ENCODE measurements around the gene LDLRAD4.

LDLRAD4 gene

DNA sequence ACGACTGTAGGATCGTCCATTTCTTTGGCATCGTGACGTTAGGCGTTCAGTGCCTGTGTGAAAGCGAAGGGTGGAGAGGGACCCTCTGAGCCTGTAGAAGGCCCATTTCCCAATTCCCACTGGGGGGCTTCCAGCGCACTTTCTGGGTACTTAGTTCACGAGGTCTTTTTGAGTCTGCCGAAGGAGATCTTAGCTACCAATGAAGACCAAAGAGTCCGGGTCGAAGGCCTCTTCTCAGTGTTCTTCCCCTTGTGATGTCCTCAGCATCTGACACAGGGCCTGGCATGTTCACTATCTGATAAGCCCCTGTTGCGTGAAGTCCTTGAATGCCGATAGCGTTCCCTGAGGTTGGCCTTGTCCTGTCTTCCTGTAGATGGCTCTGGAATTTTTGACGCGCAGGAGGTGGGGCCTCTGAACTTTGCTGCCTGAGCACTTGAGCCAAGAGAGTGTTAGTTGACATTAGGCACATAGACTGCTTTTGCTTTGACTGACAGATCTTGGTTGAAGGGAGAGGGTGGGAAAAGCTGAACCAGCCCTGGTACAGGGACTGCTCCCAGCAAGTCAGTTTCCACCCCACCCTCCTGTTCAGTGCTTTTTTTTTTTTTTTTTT lies 52.8 kb downstream of the LDLRAD4 start:
- FAIRE-seq (no peak), DNase-seq (ENCODE audit: insufficient read length, low spot score) (no peak)
- TF ChIP-seq POLR2A (IDR thresholded peaks at IDR 0.05; ENCODE audit: low read depth, low read length), result no peak
- TF ChIP-seq PAX5 (IDR thresholded peaks at IDR 0.05; ENCODE audit: insufficient read depth, low read length, severe bottlenecking), result no peak
- TF ChIP-seq SPI1 (IDR thresholded peaks at IDR 0.05; ENCODE audit: low read depth, low read length), result no peak
- no peak for TF ChIP-seq POLR2AphosphoS5 (IDR thresholded peaks at IDR 0.05; ENCODE audit: low read depth, low read length)
- no peak for TF ChIP-seq TAF1 (IDR thresholded peaks at IDR 0.05; ENCODE audit: low read depth, low read length)
- no peak for TF ChIP-seq POU2F2 (IDR thresholded peaks at IDR 0.05; ENCODE audit: low read depth, low read length)

- TF ChIP-seq TAF1 (IDR thresholded peaks at IDR 0.05; ENCODE audit: low read depth, low read length) (no peak), POU2F2 (IDR thresholded peaks at IDR 0.05; ENCODE audit: low read depth, low read length) (no peak), SPI1 (IDR thresholded peaks at IDR 0.05; ENCODE audit: low read depth, low read length) (no peak), PAX5 (IDR thresholded peaks at IDR 0.05; ENCODE audit: insufficient read depth, low read length, severe bottlenecking) (no peak), POLR2A (IDR thresholded peaks at IDR 0.05; ENCODE audit: low read depth, low read length) (no peak), POLR2AphosphoS5 (IDR thresholded peaks at IDR 0.05; ENCODE audit: low read depth, low read length) (no peak)
- FAIRE-seq (no peak), DNase-seq (ENCODE audit: insufficient read length, low spot score) (no peak)
These were observed 53.9 kb downstream of the LDLRAD4 start for GRCh38 chr18:13272416-13272815.

- DNase-seq (ENCODE audit: insufficient read length, low spot score) (no peak), FAIRE-seq (no peak)
- no peak for TF ChIP-seq PAX5 (IDR thresholded peaks at IDR 0.05; ENCODE audit: insufficient read depth, low read length, severe bottlenecking)
- no peak for TF ChIP-seq POLR2A (IDR thresholded peaks at IDR 0.05; ENCODE audit: low read depth, low read length)
- TF ChIP-seq TAF1 (IDR thresholded peaks at IDR 0.05; ENCODE audit: low read depth, low read length), result no peak
- TF ChIP-seq POLR2AphosphoS5 (IDR thresholded peaks at IDR 0.05; ENCODE audit: low read depth, low read length), result no peak
- no peak for TF ChIP-seq POU2F2 (IDR thresholded peaks at IDR 0.05; ENCODE audit: low read depth, low read length)
- no peak for TF ChIP-seq SPI1 (IDR thresholded peaks at IDR 0.05; ENCODE audit: low read depth, low read length)
These were observed 55.2 kb downstream of the LDLRAD4 start for GRCh38 chr18:13273800-13274199.

- no peak for TF ChIP-seq POLR2AphosphoS5 (IDR thresholded peaks at IDR 0.05; ENCODE audit: low read depth, low read length)
- no peak for TF ChIP-seq POLR2A (IDR thresholded peaks at IDR 0.05; ENCODE audit: low read depth, low read length)
- TF ChIP-seq PAX5 (IDR thresholded peaks at IDR 0.05; ENCODE audit: insufficient read depth, low read length, severe bottlenecking), result no peak
- TF ChIP-seq SPI1 (IDR thresholded peaks at IDR 0.05; ENCODE audit: low read depth, low read length), result no peak
- DNase-seq (ENCODE audit: insufficient read length, low spot score), result no peak
- FAIRE-seq, result no peak
These were observed 56.5 kb downstream of the LDLRAD4 start for GRCh38 chr18:13275075-13275474.

- TF ChIP-seq POU2F2 (IDR thresholded peaks at IDR 0.05; ENCODE audit: low read depth, low read length) (no peak), POLR2AphosphoS5 (IDR thresholded peaks at IDR 0.05; ENCODE audit: low read depth, low read length) (no peak), POLR2A (IDR thresholded peaks at IDR 0.05; ENCODE audit: low read depth, low read length) (no peak), PAX5 (IDR thresholded peaks at IDR 0.05; ENCODE audit: insufficient read depth, low read length, severe bottlenecking) (no peak), TAF1 (IDR thresholded peaks at IDR 0.05; ENCODE audit: low read depth, low read length) (no peak), SPI1 (IDR thresholded peaks at IDR 0.05; ENCODE audit: low read depth, low read length) (no peak)
- no peak for FAIRE-seq
- DNase-seq (ENCODE audit: insufficient read length, low spot score), result no peak
These were observed 58.3 kb downstream of the LDLRAD4 start for GRCh38 chr18:13276530-13277520.

DNA sequence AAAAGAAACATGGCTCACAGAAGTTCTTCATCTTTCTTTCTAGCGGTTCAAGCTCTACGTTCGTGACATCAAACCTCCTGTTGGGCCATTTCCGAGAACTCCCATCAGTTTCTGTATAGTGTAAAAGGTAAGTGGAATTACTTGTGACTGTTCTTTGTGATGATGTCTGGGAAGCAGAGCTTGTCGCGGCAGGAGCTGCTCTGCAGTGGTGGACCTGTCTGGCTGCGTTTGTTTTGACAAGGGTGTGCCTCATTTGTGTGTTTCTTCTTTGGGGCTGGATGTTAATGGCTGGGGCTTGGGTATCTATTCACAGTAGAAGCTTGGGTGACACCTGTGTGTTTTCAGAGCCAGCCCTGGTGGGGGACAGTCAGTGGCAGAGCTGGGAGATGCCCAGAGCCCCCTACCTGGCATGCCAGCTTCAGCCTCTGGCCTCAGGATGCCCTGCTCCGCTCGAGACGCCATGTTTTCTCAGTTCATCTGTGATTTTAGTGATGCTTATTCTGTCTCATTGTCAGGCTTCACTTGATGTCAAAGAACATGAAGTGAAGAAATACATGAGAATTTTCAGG lies 59.6 kb downstream of the LDLRAD4 start:
- DNase-seq (ENCODE audit: insufficient read length, low spot score), result no peak
- FAIRE-seq, result no peak
- no peak for TF ChIP-seq POLR2AphosphoS5 (IDR thresholded peaks at IDR 0.05; ENCODE audit: low read depth, low read length)
- TF ChIP-seq PAX5 (IDR thresholded peaks at IDR 0.05; ENCODE audit: insufficient read depth, low read length, severe bottlenecking), result no peak
- no peak for TF ChIP-seq TAF1 (IDR thresholded peaks at IDR 0.05; ENCODE audit: low read depth, low read length)
- no peak for TF ChIP-seq POLR2A (IDR thresholded peaks at IDR 0.05; ENCODE audit: low read depth, low read length)
- TF ChIP-seq SPI1 (IDR thresholded peaks at IDR 0.05; ENCODE audit: low read depth, low read length), result no peak
- TF ChIP-seq POU2F2 (IDR thresholded peaks at IDR 0.05; ENCODE audit: low read depth, low read length), result no peak

GRCh38 chr18:13279181-13280069 lies 60.9 kb downstream of the LDLRAD4 start:
- FAIRE-seq (peak; percentile 65), DNase-seq (ENCODE audit: insufficient read length, low spot score) (no peak)
- no peak for TF ChIP-seq POLR2AphosphoS5 (IDR thresholded peaks at IDR 0.05; ENCODE audit: low read depth, low read length)
- TF ChIP-seq POLR2A (IDR thresholded peaks at IDR 0.05; ENCODE audit: low read depth, low read length), result no peak
- no peak for TF ChIP-seq TAF1 (IDR thresholded peaks at IDR 0.05; ENCODE audit: low read depth, low read length)
- TF ChIP-seq SPI1 (IDR thresholded peaks at IDR 0.05; ENCODE audit: low read depth, low read length), result peak; percentile 92

DNA sequence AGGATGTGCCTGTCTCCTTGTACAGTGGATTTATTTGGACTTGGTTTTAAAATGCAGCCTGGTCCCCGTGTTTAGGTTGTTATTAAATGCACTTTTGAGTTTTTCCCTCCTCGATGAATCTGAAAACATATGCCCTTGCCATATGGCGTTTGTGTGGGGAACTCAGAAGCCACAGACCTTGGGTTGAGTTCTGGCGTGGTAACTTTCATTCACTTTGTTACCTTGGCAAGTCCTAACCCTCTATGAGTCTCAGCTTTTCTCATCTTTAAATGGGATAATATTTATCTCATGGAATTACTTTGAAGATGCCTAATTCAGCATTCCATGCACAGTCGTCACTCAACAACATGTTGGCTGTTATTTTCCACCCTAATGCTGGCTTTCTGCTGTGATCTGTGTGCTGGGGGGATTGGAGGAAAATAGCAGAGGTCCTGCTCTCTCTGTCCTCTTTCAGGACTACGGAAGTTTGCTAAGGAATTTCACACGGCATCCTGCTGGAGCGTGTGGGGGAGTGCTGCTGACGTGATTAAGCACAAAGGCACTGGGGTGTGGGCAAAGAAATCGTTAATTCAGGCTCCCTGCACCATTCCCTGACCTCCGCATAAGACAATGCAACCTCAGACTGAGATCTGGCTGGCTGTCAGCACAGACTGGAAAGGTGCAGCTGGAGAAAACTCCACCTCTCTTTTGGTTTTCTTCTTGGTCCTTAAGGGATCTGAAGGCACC lies 61.7 kb downstream of the LDLRAD4 start:
- FAIRE-seq (peak; percentile 28), DNase-seq (ENCODE audit: insufficient read length, low spot score) (no peak)
- no peak for TF ChIP-seq POLR2AphosphoS5 (IDR thresholded peaks at IDR 0.05; ENCODE audit: low read depth, low read length)

Measured in GM12891 (cell line).